SK-N-SH (cell line): ENCODE measurements around the gene TBL1X.

ENCODE experiments used
- CTCF ChIP-seq: fragments of 200-600 bp; sonication (generic); IDR thresholded peaks from 2 replicates; pipeline ENCODE4 v1.6.1; 2017; ENCODE audit warnings: antibody characterized with exemption, mild to moderate bottlenecking, moderate library complexity
- IRF3 ChIP-seq: fragments of 150-350 bp; IDR thresholded peaks from 2 replicates; pipeline ENCODE4 v1.6.1; 2016; ENCODE audit warnings: mild to moderate bottlenecking, low read depth, low read length
- MXI1 ChIP-seq: IDR thresholded peaks from 2 replicates; pipeline ENCODE4 v1.6.1; 2012; ENCODE audit warnings: mild to moderate bottlenecking, low read depth, low read length, improper control_type of control experiment
- NFIC ChIP-seq: IDR thresholded peaks from 2 replicates; pipeline ENCODE4 v1.4.0; 2012; ENCODE audit warnings: borderline replicate concordance
- REST ChIP-seq: IDR thresholded peaks from 2 replicates; pipeline ENCODE4 v1.6.1; 2012; ENCODE audit warnings: mild to moderate bottlenecking, low read depth, low read length, moderate library complexity
- RFX5 ChIP-seq: IDR thresholded peaks from 2 replicates; pipeline ENCODE4 v1.6.1; 2012; ENCODE audit warnings: mild to moderate bottlenecking, improper control_type of control experiment, low read length
- SMC3 ChIP-seq: IDR thresholded peaks from 2 replicates; pipeline ENCODE4 v1.6.1; 2012; ENCODE audit warnings: low read depth, low read length, improper control_type of control experiment
- YY1 ChIP-seq: IDR thresholded peaks from 2 replicates; pipeline ENCODE4 v1.4.0; 2012; ENCODE audit warnings: low read depth, mild to moderate bottlenecking

- no peak for TF ChIP-seq IRF3
- no peak for TF ChIP-seq YY1
- TF ChIP-seq CTCF, result no peak
- TF ChIP-seq MXI1, result no peak
- no peak for TF ChIP-seq NFIC
- no peak for TF ChIP-seq REST
- TF ChIP-seq RFX5, result no peak
- no peak for TF ChIP-seq SMC3
These were observed 96.3 kb downstream of the TBL1X start for GRCh38 chrX:9561199-9561598.
